Stimulated activated CD4-positive, alpha-beta T cell treated with anti-CD3 and anti-CD28 coated beads, Interleukin-4, amount 100 ng/mL, for 48 hours (primary cell): ENCODE data around the gene PRRC2C.
"Not testable (repeated sequence)": the region's sequence is repeated elsewhere in the genome, so short reads cannot be mapped to it uniquely, and the experiment has no call there.

Experiments used
- DNase-seq, 2 donors: peaks; one replicate each; pipeline ENCODE4 v3.0.0-alpha.2; 2020; ENCODE audit warnings: low read depth in 2 of 2

The PRRC2C gene

DNA sequence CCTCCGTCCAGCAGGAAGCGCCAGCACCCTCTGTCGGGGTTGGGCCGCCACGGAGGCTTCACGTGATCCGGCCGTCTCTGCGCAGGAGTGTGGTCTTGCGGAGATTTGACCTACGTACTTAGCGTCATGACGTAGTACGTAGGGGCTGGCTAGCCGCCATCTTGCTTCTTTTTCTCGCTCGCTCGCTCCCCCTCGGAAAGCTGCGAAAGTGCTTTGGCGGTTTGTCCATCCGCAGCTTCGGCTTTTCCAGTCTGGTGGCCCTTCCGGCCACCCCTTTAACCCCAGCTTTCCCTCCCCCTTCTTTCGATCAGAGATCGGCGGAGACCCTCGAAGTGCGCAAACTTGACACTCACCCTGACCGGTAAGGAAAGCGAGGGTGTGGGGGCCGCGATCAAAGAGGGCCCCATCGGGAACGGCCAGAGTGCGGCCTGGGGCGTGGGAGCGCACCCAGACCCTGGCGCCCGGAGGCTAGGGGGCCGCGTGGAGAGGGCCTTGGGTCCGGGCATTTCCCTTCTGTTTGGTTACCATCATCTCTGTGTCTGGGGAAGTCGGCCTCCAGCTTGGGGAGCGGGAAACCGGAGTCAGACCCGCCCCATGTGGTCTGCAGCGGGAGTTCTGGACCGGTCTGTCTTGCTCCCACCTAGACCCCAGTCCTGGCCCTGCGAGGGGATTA lies at the start of gene PRRC2C:
Gene PRRC2C (plus strand): TSS at position 156 of the 673 bp plus-strand sequence. CDS start 26,559 bp downstream, outside the sequence.
- DNase-seq, result peak; percentile 84 to 90

DNA sequence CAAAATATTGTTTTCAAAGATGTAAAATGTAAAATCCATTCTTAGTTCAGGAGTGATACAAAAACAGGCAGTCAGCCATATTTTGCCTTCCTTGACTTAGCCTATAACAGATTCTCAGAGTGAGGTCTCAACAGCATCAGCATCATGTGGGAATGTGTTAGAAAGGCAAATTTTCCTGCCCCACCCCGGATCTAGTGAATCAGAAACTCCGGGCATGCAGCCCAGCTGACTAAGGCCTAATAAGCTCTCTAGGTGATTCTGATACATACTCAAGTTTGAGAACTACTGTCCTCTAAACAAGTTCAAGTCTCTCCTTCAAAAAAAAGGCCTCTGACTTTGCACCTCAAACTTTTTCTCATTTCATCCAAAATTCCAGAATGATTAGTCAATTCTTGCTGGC lies 46.9 kb upstream of the PRRC2C start:
- no peak for DNase-seq

DNA sequence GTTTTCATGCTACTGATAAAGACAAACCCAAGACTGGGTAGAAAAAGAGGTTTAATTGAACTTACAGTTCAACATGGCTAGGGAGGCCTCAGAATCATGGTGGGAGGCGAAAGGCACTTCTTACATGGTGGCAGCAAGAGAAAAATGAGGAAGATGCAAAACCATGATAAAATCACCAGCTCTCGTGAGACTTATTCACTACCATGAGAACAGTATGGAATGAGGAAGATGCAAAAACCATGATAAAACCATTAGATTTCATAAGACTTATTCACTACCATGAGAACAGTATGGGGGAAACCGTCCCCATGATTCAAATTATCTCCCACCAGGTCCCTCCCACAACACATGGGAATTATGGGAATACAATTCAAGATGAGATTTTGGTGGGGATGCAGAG lies 45.1 kb upstream of the PRRC2C start:
- DNase-seq, result not testable (repeated sequence)

DNA sequence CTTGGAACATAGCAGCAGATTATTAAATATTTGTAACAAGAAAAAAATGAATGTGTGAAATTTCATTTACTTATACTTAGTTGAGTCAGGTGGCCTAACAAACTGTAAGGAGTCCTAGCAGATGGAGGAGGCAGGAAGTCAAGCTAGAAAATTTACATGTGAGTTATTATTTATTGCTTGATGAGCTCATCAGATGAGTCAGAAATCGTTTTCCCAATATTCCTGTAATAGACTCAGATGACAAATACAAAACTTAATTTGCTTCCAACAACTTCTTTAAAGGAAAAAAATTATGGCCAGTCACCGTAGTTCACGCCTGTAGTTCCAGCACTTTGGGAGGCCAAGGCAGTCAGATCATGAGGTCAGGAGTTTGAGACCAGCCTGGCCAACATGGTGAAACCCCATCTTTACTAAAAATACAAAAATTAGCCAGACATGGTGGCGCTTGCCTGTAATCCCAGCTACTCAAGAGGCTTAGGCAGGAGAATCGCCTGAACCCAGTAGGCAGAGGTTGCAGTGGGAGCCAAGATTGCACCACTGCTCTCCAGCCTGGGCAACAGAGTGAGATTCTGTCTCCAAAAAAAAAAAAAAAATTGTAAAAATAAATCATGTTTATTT lies 43.9 kb upstream of the PRRC2C start:
- DNase-seq, result not testable (repeated sequence)

DNA sequence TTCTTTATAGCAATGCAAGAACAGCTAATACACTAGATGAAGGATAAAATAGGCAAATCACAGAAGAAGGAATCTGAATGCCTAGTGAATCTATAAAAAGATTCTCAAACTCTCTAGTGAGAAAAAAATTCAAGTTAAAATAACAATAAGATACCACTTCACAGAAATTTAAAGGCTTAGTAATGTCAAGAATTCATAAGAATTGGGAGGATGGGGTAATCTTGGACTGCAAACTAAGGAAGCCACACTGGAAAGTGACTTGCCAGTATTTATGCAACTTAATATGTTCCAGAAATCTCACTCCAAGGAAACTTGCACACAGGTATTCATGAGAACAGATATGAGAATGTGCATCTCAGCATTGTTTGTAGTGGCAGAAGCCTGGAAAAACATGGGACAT lies 38.9 kb upstream of the PRRC2C start:
- no peak for DNase-seq

DNA sequence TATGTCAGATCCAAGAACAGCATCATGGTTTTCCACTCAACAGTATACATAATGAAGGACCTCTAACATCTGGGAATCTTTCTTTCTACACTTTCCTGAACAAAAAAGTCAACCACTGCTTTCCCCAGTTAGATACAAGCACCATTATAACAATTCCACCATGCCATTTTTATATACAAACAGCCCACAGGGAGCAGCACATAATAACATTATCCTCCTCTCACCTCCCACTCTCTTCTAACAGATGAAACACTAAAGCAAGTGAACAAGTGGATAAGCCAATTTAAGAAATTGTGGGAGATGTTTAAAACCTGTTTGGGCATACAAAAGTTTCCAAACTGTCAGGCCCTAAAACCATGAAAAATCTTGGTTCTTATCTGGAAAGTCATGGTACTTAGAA lies 29.4 kb upstream of the PRRC2C start:
- DNase-seq, result no peak

DNA sequence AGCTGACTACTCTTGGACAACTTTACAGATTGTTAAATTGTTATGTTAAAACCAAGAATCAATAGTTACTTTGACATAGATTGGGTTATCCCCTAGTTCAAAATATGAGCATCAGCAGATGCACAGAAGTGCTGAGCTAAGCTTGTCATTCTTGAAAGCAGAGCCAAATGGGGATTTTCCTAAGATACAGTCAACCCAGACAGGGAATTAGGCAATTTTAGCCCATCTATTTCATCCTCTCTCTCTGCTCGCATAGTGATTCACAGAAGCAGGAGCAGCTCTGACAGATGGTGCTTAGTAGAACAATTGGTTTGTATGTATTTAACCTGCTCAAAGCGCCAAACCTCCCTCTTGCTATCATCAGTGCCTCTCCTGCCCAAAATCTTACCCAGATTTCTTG lies 27.9 kb upstream of the PRRC2C start:
- DNase-seq, result no peak

DNA sequence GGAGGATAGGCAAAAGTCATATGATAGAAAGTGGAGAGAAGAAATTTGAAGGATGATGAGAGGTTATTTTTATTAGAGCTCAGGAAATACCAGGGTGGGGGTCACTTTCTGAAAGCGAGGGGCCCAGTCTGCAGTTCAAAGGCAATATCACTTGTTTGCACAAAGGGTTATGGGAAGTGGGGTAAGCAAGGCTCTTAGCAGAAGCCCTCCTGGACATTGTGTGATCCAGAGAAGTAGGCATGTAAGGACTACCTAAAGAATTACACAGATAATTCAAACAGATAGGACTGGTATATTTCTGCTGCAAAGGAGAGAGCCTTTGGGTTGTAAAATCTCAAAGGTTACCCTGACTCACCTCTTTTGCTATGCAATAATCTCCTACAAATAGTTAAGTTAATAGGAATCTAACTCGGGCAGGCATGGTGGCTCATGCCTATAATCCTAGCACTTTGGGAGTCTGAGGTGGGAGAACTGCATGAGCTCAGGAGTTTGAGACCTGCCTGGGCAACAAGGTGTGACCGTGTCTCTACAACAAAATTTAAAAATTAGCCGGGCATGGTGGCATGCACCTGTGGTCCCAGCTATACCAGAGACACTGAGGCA lies 25.2 kb upstream of the PRRC2C start:
- DNase-seq, result no peak

DNA sequence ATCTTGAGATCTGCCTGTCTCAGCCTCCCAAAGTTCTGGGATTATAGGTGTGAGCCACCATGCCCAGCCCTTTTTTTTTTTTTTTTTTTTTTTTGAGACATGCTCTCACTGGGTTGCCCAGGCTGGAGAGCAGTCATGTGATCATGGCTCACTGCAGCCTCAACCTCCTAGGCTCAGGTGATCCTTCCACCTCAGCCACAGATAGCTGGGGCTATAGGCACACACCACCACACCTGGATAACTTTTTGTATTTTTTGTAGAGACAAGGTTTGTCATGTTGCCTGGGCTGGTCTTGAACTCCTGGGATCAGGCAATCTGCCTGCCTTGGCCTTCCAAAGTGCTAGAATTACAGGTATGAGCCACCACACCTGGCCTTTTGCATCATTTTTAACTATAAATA lies 17.7 kb upstream of the PRRC2C start:
- DNase-seq, result no peak

DNA sequence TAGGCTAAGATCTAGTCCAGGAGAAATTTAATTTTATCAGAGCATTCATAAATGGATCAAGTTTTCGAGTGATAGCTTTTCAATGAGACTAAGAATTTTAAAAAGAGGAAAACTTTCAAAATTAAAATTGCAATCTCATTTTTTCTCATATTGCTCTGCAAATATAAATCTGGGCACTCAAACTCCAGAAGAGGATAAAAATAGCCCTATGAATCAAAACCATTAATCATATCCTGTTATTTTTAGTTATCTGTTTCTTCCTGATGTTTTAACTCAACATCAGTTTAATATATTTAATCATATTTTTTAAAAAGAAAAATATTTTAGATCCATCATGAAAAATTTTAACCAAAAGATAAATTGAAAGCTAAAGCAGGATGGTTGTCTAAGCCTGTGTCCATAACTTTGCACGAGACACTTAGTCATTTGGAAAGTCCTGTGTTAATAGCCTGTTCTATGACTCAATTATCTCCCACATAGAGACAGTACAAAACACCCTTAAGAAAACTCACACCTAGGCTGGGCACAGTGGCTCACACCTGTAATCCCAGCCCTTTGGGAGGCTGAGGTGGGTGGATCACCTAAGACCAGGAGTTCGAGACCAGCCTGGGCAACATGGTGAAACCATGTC lies 17.1 kb upstream of the PRRC2C start:
- no peak for DNase-seq

DNA sequence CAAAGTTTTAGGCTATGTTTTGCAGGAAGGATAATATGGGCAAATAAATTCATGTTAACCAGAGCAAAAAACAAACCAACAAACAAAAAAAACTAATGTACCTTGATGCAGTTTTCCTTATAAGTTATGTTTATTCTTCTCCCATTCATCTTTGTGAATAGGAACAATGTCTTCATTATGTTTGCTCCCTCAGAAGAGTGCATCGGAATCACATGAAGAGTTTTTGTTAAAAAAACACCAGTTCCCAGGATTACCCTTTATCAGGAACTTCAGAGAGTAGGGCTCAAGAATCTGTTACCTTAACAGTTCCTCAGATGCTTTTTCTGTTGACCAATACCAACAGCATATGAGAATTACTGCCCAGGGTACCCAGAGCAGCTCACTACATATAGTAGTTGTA lies 14.6 kb upstream of the PRRC2C start:
- DNase-seq, result no peak

DNA sequence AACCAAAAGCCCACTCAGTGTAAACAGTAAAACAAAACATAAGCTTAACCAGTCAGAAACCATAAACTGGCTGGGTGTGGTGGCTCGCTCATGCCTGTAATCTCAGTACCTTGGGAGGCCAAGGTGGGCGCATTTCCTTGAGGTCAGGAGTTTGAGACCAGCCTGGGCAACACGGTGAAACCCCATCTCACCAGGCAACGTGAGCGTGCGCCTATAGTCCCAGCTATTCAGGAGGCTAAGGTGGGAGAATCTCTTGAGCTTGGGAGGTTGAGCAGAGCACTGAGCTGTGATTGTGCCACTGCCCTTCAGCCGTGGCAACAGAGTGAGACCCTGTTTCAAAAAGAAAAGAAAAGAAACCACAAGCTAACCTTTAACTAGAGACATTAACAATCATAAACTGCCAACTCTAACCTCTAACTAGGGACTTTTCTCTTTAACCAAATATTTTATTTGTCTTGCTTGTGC lies 13.1 kb upstream of the PRRC2C start:
- DNase-seq, result no peak

DNA sequence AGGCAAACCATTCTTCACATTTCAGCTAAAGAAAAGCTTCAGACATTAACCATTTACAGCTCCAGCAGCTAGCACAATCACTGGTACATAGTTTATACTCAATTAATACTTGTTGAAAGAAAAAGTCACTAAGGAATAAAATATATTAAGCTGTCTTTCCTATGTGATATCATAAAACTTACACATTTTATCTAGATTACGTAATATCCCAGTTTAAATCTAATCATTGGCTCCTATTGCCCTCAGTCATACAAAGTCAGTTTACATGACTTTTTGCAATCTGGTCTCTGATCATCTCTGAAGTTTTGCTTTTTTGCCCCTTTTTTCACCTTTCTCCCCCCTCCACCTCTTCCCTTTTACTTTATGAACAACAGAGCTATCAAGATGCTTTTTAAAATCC lies 8.5 kb upstream of the PRRC2C start:
- no peak for DNase-seq

DNA sequence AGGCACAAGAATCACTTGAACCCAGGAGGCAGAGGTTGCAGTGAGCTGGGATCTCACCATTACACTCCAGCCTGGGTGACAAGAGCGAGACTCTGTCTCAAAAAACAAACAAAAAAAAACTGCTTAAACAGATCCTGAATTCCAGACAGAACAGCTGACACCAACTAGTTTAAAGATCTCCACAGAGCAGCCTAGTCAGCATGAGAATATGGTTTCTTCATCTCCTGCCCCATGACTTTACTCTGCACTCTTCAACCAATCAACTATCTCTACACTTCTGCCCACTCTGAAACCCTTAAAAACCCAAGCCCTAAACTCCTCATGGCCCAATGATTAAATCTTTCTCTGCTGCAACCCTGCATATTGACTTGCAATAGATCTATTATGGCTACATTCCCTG lies 7.5 kb upstream of the PRRC2C start:
- no peak for DNase-seq

DNA sequence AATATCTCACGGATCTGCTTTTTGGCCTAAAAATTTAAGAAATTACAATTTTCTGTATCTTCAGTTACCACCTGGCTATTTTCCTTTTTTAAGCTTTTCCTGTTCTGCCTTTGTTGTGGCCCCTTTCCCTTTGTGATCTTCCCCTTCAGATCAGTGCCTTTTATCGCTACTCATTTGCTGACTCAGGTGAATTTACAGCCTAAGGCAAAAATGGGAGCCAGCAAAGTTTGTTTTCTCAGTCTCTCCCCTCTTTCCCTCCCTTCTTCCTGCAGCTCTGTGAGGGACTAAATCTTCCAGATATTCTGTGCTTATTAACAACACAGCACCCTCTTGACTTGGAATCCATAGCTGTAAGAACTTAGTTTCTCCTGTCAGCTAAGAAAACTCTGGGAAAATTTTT lies 5.3 kb upstream of the PRRC2C start:
- DNase-seq, result no peak

DNA sequence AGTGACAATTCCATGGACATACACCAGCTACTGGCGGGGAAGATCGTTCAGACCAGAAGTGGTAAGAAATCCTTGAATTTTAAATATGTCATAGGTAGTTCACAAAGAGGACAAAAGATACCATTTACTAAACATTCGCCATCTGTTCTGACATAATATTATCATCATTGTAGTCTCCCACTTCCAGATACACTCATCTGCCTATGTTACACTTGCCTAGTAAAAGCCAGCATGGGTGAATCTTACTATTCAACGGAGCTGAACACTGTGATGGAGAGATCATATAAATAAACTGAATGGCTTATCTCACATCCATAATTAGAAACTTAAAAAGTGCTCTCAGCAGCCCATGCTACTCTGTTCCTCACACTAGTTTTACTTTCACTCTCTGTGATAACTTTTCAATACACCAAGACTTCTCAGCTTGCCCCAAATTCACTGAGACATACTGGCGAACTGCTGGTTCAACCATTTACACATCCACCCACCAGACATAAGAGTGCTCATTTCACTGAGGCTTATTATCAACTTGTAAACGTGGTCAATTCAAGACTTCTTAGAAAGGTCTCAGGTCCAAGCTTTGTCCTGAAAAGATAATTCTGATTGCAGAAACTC lies 463 bp upstream of the PRRC2C start:
- no peak for DNase-seq

DNA sequence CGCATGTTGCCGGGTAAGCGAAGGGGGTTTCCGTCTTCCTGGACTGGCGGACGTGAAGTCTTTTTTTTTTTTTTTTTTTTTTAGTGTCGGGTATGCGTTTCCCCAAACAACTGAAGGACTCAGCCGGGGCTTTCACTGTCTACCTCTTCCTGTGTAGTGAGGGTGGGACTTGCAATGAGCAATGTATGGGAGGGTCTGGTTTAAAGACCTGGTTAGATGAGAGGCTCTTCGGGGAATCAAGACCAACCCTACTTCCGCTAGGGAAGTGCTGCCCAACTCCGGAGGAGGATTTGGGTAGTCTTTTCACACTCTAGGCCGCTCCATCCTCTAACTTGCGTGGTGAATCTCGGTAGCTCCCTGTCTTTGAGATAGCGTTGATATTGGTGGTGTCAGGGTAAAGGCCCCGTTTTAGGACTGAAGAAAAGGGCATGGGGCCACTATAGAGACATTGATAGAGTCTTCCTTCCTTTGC lies 754 bp downstream of the PRRC2C start:
- DNase-seq, result peak in 1 of 2 donors; percentile 55

DNA sequence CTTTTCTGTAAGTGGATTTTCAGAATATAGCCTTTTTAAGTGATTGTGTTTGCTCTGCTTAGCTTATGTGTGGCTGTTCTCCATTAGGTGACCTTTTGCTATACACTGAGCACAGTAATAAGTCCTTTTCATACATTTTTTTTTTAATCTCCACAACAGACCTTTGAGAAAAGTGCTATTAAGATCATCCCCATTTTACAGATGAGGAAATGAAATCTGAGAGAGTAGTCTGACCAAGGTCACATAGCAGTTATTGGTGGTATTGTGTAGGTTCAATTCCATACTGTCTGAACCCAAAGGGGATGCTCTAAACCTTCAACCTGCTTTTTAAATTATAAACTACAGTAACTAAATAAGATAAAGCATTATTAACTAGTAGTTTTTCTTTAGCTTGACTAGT lies 1.7 kb downstream of the PRRC2C start:
- DNase-seq, result no peak

DNA sequence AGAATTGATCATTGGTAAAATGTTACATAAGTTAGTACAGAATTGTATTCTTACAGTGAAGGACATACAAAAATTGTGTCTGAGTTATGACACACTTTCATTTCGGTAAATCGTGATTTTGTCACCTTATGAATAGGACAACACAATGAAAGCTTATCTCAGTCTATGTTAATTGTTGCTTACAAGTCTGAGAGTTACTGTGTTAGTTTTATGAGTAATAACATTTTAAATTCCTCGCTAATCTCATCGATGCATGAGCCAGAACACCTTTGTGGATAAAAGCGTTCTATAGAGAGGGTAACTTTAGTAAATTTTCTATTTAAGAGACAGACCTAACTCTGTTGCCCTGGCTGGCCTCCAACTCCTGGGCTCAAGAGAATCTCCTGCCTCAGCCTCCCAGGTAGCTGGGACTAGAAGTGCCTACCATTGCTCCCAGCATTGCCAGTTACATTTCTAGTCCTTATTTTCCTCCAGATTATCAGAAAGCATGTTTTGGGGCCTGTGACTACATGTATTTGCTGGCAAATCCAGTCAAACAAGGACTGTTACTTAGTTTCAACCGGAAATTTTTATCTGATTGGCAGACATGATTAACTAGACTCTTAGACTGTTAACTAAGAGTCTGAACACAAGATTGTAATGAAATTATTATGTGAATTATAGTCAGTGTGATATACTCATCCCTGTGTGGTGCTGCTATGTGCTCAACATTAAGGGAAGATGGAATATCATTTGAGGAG lies 3.0 kb downstream of the PRRC2C start:
- no peak for DNase-seq

DNA sequence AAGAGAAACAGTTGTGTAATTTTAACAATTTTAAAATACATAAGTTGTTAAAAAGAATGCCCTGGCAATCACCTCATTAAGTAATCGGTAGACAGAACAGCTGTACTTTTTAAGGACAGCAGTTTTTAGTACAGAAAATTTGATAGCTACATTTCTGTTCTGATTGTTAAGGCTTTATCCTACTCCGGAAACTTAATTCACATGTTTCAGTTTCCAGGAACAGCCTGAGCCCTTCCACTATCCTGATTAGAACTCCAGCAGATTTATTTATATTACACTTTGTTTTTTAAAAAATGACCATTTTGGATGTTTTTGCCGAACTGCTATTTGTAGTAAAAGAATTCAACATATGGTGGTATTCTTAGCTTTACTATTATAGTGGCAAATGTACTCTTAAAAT lies 8.7 kb downstream of the PRRC2C start:
- DNase-seq, result no peak

DNA sequence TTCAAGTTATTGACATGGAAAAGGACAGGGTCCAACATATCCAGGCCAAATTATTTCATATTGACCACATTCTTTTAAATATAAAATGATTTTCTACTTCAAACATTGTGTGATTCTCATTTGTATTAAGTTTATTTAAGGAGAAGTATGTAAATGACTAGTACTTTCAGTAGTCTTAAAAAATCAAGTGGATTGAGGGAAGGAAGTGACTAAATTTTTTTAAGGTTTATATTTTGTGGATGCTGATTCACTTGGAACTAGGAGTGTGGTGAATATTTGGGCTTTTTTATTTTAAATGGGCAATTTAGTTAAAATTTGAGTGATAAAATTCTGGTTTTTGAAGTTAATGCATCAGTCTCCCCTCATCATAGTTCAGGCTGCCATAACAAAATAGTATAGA lies 10.1 kb downstream of the PRRC2C start:
- no peak for DNase-seq

DNA sequence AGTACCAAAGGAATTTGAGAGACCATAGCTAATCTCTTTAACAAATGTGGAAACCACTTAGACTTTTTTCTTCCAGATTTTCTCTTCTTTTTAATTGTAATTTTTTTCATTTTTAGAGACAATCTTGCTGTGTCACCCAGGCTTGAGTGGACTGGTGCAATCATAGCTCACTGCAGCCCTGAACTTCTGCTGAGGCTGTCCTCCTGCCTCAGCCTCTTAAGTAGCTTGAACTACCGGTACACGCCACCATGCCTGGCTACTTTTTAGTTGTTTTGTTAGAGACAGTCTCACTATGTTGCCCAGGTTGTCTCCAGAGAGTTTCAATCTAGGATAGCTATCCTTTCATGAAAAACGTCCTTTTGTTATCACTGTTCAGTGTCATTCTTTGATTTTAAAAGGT lies 15.0 kb downstream of the PRRC2C start:
- DNase-seq, result no peak
